SK-N-SH (cell line): ENCODE measurements around the gene MYO18B. TPM values are rescaled to one million over a fixed set of nuclear protein-coding genes. Genes with fewer than 3 reads are reported as not detected.

Source experiments
- CTCF ChIA-PET: fragments of 300-600, 350-600 bp; formaldehyde crosslinking; extraction: SDS; loops from one replicate; lab custom pipeline; 2021; lab: Yijun Ruan, JAX
- POLR2A ChIA-PET: fragments of 350-600 bp; sonication (Branson Sonifier 250); formaldehyde crosslinking; extraction: SDS; loops from one replicate; lab custom pipeline; 2020; ENCODE audit warnings: antibody characterized with exemption, inconsistent platforms; lab: Yijun Ruan, JAX
- DNase-seq: peaks from one replicate; pipeline ENCODE4 v3.0.0; 2012
- H2AFZ ChIP-seq: fragments of 200-600 bp; sonication (generic); 2 replicates; pipeline ENCODE4 v1.8.1; 2016; ENCODE audit warnings: antibody characterized with exemption, mild to moderate bottlenecking, low read depth
- H3F3A ChIP-seq: fragments of 200-600 bp; sonication (generic); replicated peaks from 2 replicates; pipeline ENCODE3; 2016; ENCODE audit warnings: antibody characterized with exemption, mild to moderate bottlenecking; ENCODE audit not compliant: insufficient read depth
- H3K27ac ChIP-seq, 2 experiments: fragments of 200-500 bp in 1 of 2; fragments of 200-600 bp in 1 of 2; sonication (Bioruptor generic) in 1 of 2; sonication (generic), shearing (Covaris generic) in 1 of 2; 2 replicates each; pipeline versions ENCODE4 v1.5.1 to v1.6.1; 2014 to 2016; ENCODE audit warnings: low read depth in 2 of 2, inconsistent platforms in 1 of 2, low read length in 1 of 2, mild to moderate bottlenecking in 1 of 2, mixed read lengths in 1 of 2
- H3K27me3 ChIP-seq: fragments of 200-600 bp; sonication (generic), shearing (Covaris generic); 2 replicates; pipeline ENCODE4 v1.6.1; 2016; ENCODE audit warnings: mixed run types; ENCODE audit not compliant: insufficient read depth
- H3K36me3 ChIP-seq, 2 experiments: fragments of 200-500 bp in 1 of 2; fragments of 200-600 bp in 1 of 2; sonication (Bioruptor generic) in 1 of 2; sonication (generic) in 1 of 2; replicated peaks in 1 of 2; 2 replicates each; pipeline versions ENCODE3 to v1.5.1; 2014 to 2016; ENCODE audit warnings: low read length in 1 of 2, mild to moderate bottlenecking in 1 of 2; ENCODE audit not compliant: insufficient read depth in 2 of 2, control insufficient read depth in 1 of 2
- H3K4me1 ChIP-seq, 2 experiments: fragments of 200-500 bp in 1 of 2; fragments of 200-600 bp in 1 of 2; sonication (Bioruptor generic) in 1 of 2; sonication (generic), shearing (Covaris generic) in 1 of 2; 2 replicates each; pipeline versions ENCODE4 v1.5.1 to v1.6.1; 2014 to 2016; ENCODE audit warnings: low read depth in 1 of 2, low read length in 1 of 2, mixed run types in 1 of 2; ENCODE audit not compliant: insufficient read depth in 2 of 2, control insufficient read depth in 1 of 2
- H3K4me2 ChIP-seq: fragments of 200-600 bp; sonication (generic), shearing (Covaris generic); 2 replicates; pipeline ENCODE4 v1.6.1; 2017; ENCODE audit warnings: mixed run types
- H3K4me3 ChIP-seq, 2 experiments: fragments of 200-500 bp in 1 of 2; fragments of 200-600 bp in 1 of 2; sonication (Bioruptor generic) in 1 of 2; sonication (generic), shearing (Covaris generic) in 1 of 2; 2 replicates each; pipeline versions ENCODE4 v1.5.1 to v1.8.1; 2014 to 2016; ENCODE audit warnings: low read depth in 2 of 2, inconsistent platforms in 1 of 2, low read length in 1 of 2, mild to moderate bottlenecking in 1 of 2, mixed read lengths in 1 of 2, moderate library complexity in 1 of 2
- H3K79me2 ChIP-seq: fragments of 200-600 bp; sonication (generic); 2 replicates; pipeline ENCODE4 v1.8.1; 2017; ENCODE audit warnings: mild to moderate bottlenecking; ENCODE audit not compliant: insufficient read depth
- H3K9ac ChIP-seq: fragments of 200-600 bp; sonication (generic); 2 replicates; pipeline ENCODE4 v1.6.1; 2017; ENCODE audit warnings: mixed run types
- H3K9me2 ChIP-seq: fragments of 200-600 bp; sonication (generic); 2 replicates; pipeline ENCODE4 v1.6.1; 2017; ENCODE audit warnings: mixed run types
- H3K9me3 ChIP-seq: fragments of 200-600 bp; sonication (generic); 2 replicates; pipeline ENCODE4 v1.6.1; 2017; ENCODE audit warnings: mixed run types, mild to moderate bottlenecking, moderate library complexity
- H4K20me1 ChIP-seq: fragments of 200-600 bp; sonication (generic); 2 replicates; pipeline ENCODE4 v1.6.1; 2017; ENCODE audit warnings: mild to moderate bottlenecking, mixed run types; ENCODE audit not compliant: insufficient read depth
- ELF1 ChIP-seq: IDR thresholded peaks from 2 replicates; pipeline ENCODE4 v1.4.0; 2012
- EZH2phosphoT487 ChIP-seq: fragments of 200-600 bp; sonication (generic); IDR thresholded peaks from 2 replicates; pipeline ENCODE4 v1.6.1; 2017; ENCODE audit warnings: low read depth, mixed run types, mild to moderate bottlenecking, antibody characterized with exemption, moderate library complexity, borderline replicate concordance
- FOSL2 ChIP-seq: IDR thresholded peaks from 2 replicates; pipeline ENCODE4 v1.4.0; 2012; ENCODE audit warnings: low read depth, mild to moderate bottlenecking, moderate library complexity, borderline replicate concordance
- FOXJ3 ChIP-seq: sonication (generic); formaldehyde crosslinking; IDR thresholded peaks from 2 replicates; pipeline ENCODE4 v1.5.1; 2020; ENCODE audit warnings: mild to moderate bottlenecking, missing genetic modification reagents
- JUND ChIP-seq: IDR thresholded peaks from 2 replicates; pipeline ENCODE4 v1.4.0; 2012
- MEF2A ChIP-seq: IDR thresholded peaks from 2 replicates; pipeline ENCODE4 v1.4.0; 2012; ENCODE audit warnings: low read depth, borderline replicate concordance
- MXI1 ChIP-seq: IDR thresholded peaks from 2 replicates; pipeline ENCODE4 v1.6.1; 2012; ENCODE audit warnings: mild to moderate bottlenecking, low read depth, low read length, improper control_type of control experiment
- NFIC ChIP-seq: IDR thresholded peaks from 2 replicates; pipeline ENCODE4 v1.4.0; 2012; ENCODE audit warnings: borderline replicate concordance
- POLR2AphosphoS5 ChIP-seq: IDR thresholded peaks from 2 replicates; pipeline ENCODE4 v1.6.1; 2012; ENCODE audit warnings: low read depth, low read length
- RAD21 ChIP-seq: IDR thresholded peaks from 2 replicates; pipeline ENCODE4 v1.6.1; 2012; ENCODE audit warnings: mild to moderate bottlenecking, low read length
- RCOR1 ChIP-seq: fragments of 150-350 bp; IDR thresholded peaks from 2 replicates; pipeline ENCODE4 v1.6.1; 2017; ENCODE audit warnings: antibody characterized with exemption, low read length
- RFX5 ChIP-seq: IDR thresholded peaks from 2 replicates; pipeline ENCODE4 v1.6.1; 2012; ENCODE audit warnings: mild to moderate bottlenecking, improper control_type of control experiment, low read length
- RXRA ChIP-seq: IDR thresholded peaks from 2 replicates; pipeline ENCODE4 v1.4.0; 2012; ENCODE audit warnings: low read depth, mild to moderate bottlenecking, borderline replicate concordance
- TEAD4 ChIP-seq: IDR thresholded peaks from 2 replicates; pipeline ENCODE4 v1.4.0; 2012; ENCODE audit warnings: mild to moderate bottlenecking, borderline replicate concordance; ENCODE audit not compliant: insufficient read depth
- WGBS: methylation state at CpG from one replicate; pipeline ENCODE4 v1.1.6; 2017; ENCODE audit warnings: low lambda C conversion rate; 5-methylcytosine and 5-hydroxymethylcytosine counted together
- polyA plus RNA-seq, 3 experiments: library from polyadenylated mRNA; depleted of rRNA; stranded (reverse); fragments of >200 nt; gene quantifications; 2 replicates each; pipeline ENCODE4 v1.2.3, GENCODE V29; 2012
- TF ChIP-seq, protein P1 (sequence below): fragments of 200-600 bp; sonication (generic); IDR thresholded peaks from 2 replicates; pipeline ENCODE4 v1.6.1; 2017; ENCODE audit warnings: antibody characterized with exemption, mild to moderate bottlenecking, moderate library complexity
- TF ChIP-seq, protein P2 (sequence below): fragments of 150-350 bp; IDR thresholded peaks from 2 replicates; pipeline ENCODE4 v1.6.1; 2017; ENCODE audit warnings: antibody characterized with exemption, low read length, low read depth, borderline replicate concordance
- TF ChIP-seq, protein P3 (sequence below): IDR thresholded peaks from 2 replicates; pipeline ENCODE4 v1.4.0; 2012; ENCODE audit warnings: low read depth, borderline replicate concordance
- TF ChIP-seq, protein P4 (sequence below): IDR thresholded peaks from 2 replicates; pipeline ENCODE4 v1.6.1; 2012; ENCODE audit warnings: mild to moderate bottlenecking, low read depth, low read length, moderate library complexity
- TF ChIP-seq, protein P5 (sequence below): IDR thresholded peaks from 2 replicates; pipeline ENCODE4 v1.4.0; 2012; ENCODE audit warnings: low read depth, borderline replicate concordance

MYO18B gene
- polyA plus RNA-seq, 1 of the 3 experiments (the other 2 are of a cell fraction): 0.05 TPM

DNA sequence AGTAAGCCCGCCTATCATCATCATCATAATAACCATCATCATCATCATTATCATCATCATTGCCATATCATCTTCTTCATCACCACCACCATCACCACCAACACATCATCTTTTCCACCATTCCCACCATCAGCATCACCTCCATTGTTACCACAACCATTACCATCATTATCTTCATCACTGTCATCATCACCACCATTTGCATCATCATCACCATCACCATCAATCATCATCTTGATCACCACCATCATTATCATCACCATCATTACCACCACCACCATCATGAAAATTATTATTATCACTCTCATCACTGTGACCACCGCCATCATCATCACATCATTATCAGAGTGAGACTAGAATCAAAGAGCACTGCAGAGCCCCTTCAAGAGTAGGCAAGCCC, 227.9 kb downstream of the MYO18B start:
- no peak overlapping the region for H3K4me2 ChIP-seq
- no peaks in the 10 kb centered on the region for H3K9me2 ChIP-seq
- peaks cover 0 to 8% of the 10 kb centered on the region in 2 experiments; a peak in 1 of 4 replicates for H3K4me1 ChIP-seq
- H3F3A ChIP-seq: no peaks in the 10 kb centered on the region
- CTCF ChIA-PET: interaction anchor here (1.4 kb wide), 1 partner anchor 361 kb away, joined by 4 read pairs; no protein-coding TSS in a partner anchor
- POLR2A ChIA-PET: no interaction called here
- TF ChIP-seq MEF2A (no peak), RFX5 (no peak), FOXJ3 (CRISPR knock-in tag) (no peak), RCOR1 (no peak), ELF1 (no peak), POLR2AphosphoS5 (no peak), EZH2phosphoT487 (no peak), TEAD4 (no peak), MXI1 (no peak), RXRA (no peak), NFIC (no peak), FOSL2 (no peak), RAD21 (no peak), JUND (no peak)
- TF ChIP-seq, protein P1, sequence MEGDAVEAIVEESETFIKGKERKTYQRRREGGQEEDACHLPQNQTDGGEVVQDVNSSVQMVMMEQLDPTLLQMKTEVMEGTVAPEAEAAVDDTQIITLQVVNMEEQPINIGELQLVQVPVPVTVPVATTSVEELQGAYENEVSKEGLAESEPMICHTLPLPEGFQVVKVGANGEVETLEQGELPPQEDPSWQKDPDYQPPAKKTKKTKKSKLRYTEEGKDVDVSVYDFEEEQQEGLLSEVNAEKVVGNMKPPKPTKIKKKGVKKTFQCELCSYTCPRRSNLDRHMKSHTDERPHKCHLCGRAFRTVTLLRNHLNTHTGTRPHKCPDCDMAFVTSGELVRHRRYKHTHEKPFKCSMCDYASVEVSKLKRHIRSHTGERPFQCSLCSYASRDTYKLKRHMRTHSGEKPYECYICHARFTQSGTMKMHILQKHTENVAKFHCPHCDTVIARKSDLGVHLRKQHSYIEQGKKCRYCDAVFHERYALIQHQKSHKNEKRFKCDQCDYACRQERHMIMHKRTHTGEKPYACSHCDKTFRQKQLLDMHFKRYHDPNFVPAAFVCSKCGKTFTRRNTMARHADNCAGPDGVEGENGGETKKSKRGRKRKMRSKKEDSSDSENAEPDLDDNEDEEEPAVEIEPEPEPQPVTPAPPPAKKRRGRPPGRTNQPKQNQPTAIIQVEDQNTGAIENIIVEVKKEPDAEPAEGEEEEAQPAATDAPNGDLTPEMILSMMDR: no peak
- TF ChIP-seq, protein P2, sequence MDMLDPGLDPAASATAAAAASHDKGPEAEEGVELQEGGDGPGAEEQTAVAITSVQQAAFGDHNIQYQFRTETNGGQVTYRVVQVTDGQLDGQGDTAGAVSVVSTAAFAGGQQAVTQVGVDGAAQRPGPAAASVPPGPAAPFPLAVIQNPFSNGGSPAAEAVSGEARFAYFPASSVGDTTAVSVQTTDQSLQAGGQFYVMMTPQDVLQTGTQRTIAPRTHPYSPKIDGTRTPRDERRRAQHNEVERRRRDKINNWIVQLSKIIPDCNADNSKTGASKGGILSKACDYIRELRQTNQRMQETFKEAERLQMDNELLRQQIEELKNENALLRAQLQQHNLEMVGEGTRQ: no peak
- TF ChIP-seq, protein P3, sequence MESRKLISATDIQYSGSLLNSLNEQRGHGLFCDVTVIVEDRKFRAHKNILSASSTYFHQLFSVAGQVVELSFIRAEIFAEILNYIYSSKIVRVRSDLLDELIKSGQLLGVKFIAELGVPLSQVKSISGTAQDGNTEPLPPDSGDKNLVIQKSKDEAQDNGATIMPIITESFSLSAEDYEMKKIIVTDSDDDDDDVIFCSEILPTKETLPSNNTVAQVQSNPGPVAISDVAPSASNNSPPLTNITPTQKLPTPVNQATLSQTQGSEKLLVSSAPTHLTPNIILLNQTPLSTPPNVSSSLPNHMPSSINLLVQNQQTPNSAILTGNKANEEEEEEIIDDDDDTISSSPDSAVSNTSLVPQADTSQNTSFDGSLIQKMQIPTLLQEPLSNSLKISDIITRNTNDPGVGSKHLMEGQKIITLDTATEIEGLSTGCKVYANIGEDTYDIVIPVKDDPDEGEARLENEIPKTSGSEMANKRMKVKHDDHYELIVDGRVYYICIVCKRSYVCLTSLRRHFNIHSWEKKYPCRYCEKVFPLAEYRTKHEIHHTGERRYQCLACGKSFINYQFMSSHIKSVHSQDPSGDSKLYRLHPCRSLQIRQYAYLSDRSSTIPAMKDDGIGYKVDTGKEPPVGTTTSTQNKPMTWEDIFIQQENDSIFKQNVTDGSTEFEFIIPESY: no peak
- TF ChIP-seq, protein P4, sequence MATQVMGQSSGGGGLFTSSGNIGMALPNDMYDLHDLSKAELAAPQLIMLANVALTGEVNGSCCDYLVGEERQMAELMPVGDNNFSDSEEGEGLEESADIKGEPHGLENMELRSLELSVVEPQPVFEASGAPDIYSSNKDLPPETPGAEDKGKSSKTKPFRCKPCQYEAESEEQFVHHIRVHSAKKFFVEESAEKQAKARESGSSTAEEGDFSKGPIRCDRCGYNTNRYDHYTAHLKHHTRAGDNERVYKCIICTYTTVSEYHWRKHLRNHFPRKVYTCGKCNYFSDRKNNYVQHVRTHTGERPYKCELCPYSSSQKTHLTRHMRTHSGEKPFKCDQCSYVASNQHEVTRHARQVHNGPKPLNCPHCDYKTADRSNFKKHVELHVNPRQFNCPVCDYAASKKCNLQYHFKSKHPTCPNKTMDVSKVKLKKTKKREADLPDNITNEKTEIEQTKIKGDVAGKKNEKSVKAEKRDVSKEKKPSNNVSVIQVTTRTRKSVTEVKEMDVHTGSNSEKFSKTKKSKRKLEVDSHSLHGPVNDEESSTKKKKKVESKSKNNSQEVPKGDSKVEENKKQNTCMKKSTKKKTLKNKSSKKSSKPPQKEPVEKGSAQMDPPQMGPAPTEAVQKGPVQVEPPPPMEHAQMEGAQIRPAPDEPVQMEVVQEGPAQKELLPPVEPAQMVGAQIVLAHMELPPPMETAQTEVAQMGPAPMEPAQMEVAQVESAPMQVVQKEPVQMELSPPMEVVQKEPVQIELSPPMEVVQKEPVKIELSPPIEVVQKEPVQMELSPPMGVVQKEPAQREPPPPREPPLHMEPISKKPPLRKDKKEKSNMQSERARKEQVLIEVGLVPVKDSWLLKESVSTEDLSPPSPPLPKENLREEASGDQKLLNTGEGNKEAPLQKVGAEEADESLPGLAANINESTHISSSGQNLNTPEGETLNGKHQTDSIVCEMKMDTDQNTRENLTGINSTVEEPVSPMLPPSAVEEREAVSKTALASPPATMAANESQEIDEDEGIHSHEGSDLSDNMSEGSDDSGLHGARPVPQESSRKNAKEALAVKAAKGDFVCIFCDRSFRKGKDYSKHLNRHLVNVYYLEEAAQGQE: no peak
- TF ChIP-seq, protein P5, sequence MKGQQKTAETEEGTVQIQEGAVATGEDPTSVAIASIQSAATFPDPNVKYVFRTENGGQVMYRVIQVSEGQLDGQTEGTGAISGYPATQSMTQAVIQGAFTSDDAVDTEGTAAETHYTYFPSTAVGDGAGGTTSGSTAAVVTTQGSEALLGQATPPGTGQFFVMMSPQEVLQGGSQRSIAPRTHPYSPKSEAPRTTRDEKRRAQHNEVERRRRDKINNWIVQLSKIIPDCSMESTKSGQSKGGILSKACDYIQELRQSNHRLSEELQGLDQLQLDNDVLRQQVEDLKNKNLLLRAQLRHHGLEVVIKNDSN: no peak
- TF ChIP-seq, all 33 proteins: peak for 0
- Histone ChIP-seq H4K20me1 (no peaks in the 10 kb centered on the region), H3K9ac (no peak overlapping the region), H3K36me3 (no peaks in the 10 kb centered on the region), H3K9me3 (0 out of 2 replicates have a peak, but pooled peaks cover 4% of the 10 kb centered on the region), H3K27me3 (no peaks in the 10 kb centered on the region), H2AFZ (no peak overlapping the region), H3K4me3 (no peak overlapping the region), H3K27ac (no peak overlapping the region), H3K79me2 (no peaks in the 10 kb centered on the region)
- DNase-seq: no peak
- 15% methylated on average over 2 of the region's 2 CpGs for WGBS
